Subcutaneous adipose tissue (tissue), 4 donors: Measurements from ENCODE around the gene CRELD2. TPM values are rescaled to one million over a fixed set of nuclear protein-coding genes. Genes with fewer than 3 reads are reported as not detected.
A peak's percentile ranks its signal among the peaks of the same experiment; 100 is the strongest.

Experiments
- CTCF ChIP-seq: fragments of 450-650 bp; IDR thresholded peaks from one replicate; pipeline ENCODE4 v1.5.1; 2016; ENCODE audit warnings: low read depth, mild to moderate bottlenecking, control low read depth, antibody characterized with exemption, moderate library complexity
- small RNA-seq: library from RNA; depleted of rRNA; stranded (forward); fragments of <200 nt; gene quantifications from one replicate; pipeline ENCODE3, GENCODE V24; 2016
- total RNA-seq, 4 donors: library from RNA; depleted of rRNA; stranded (reverse); fragments of >200 nt; gene quantifications; one replicate each; pipeline ENCODE4 v1.1.0, GENCODE V29; 2016

The CRELD2 gene
- total RNA-seq, 4 donors from 2014 or later: 24.0 to 40.9 (median 31.9) TPM

- TF ChIP-seq CTCF: no peak
Observed at GRCh38 chr22:49973018-49973961, 54.9 kb downstream of the CRELD2 start.

GRCh38 chr22:49975543-49976389 is 57.3 kb downstream of the CRELD2 start:
- TF ChIP-seq CTCF: no peak

- TF ChIP-seq CTCF: no peak
Observed at GRCh38 chr22:49976439-49977175, 58.2 kb downstream of the CRELD2 start.

Small RNA genes lying within 50 kb of the gene (small RNA-seq; reads per million reads assigned to genes)
- 1.2 reads per million, percentile 7 among the genes with 10 or more reads in this experiment for gene MIR6821

Other genes starting within 250 kb of the CRELD2 start
- 10 to 100 TPM; 21.2 to 37.1 (median 28.6) TPM for gene BRD1, start 90.8 kb upstream of the CRELD2 start, total RNA-seq
- 10 to 100 TPM in 1 of 4 donors, 1 to 10 TPM in 3; 6.0 to 11.1 (median 7.0) TPM for gene ZBED4, start 64.8 kb upstream of the CRELD2 start, total RNA-seq
- 10 to 100 TPM in 1 of 4 donors, 1 to 10 TPM in 3; 5.9 to 13.9 (median 9.2) TPM for gene ALG12, start 196 bp upstream of the CRELD2 start, total RNA-seq
- gene PIM3, start 42.1 kb downstream of the CRELD2 start, total RNA-seq: 100 to 1,000 TPM in 1 of 4 donors, 10 to 100 TPM in 3; 25.8 to 174 (median 59.0) TPM
- not detected for gene IL17REL, start 94.1 kb downstream of the CRELD2 start, total RNA-seq
- gene TTLL8, start 139.7 kb downstream of the CRELD2 start, total RNA-seq: not detected
- 1 to 10 TPM in 1 of 4 donors, under 1 TPM in 1, not detected in 2; 0.22 to 1.1 TPM for gene MLC1, start 166.8 kb downstream of the CRELD2 start, total RNA-seq
- 1 to 10 TPM in 2 of 4 donors, under 1 TPM in 1, not detected in 1; 0.17 to 1.3 (median 1.1) TPM for gene MOV10L1, start 171.4 kb downstream of the CRELD2 start, total RNA-seq